HG03575 (cell line): Measurements from ENCODE around the gene ICA1L.
"Not testable (repeated sequence)": the region's sequence is repeated elsewhere in the genome, so short reads cannot be mapped to it uniquely, and the experiment has no call there.

Source experiments
- ATAC-seq: cut with Tn5 transposase; IDR thresholded peaks from one replicate; pipeline ENCODE4 v1.9.1; 2021; ENCODE audit not compliant: unreplicated experiment, insufficient number of reproducible peaks, low FRiP score; ENCODE audit errors: extremely low read depth

Gene ICA1L

DNA sequence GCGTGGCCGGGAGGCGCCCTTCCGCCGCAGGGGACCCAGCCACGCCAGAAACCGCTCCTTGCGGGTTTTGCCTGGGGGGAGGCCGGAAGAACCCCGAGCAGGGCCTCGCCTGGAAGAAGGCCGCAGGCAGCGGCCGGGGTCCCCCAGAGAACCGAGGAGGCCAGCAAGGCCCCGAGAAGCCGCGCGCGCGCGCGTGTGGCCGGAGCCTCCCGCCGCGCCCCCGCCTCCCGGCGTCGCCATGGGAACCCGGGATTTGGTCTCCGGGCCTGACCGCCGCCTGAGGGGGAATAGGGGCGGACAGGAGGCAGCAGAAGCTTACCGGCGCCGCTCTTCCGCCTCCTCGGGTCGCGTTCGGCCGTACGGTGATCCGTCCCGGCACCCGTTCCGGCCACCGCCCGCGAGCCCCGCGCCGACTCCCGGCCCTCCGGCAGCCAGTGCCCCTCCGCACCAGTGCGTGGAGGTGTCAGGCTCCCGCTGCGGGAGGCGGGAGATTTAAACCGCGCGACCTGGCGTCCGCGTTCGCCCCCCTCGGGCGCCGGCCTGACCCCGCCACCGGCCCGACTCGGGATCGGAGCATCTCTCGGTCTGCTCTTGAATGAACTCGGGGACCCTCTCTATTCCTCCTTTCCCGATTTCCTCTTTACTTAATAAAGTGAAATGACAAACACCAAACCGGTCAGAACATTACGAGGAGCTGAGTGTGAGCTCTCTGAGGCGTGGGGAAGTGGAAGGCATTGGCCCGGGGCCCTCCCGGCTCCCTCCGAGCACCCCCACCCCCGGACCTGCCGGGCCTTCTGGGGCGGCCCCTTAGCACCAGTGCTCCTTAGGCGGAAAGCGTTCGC lies at the start of gene ICA1L:
Gene ICA1L, minus strand, starts transcription at position 467 of the 842 bp plus-strand sequence. CDS start 42,757 bp downstream, outside the sequence.
- ATAC-seq, result no peak

DNA sequence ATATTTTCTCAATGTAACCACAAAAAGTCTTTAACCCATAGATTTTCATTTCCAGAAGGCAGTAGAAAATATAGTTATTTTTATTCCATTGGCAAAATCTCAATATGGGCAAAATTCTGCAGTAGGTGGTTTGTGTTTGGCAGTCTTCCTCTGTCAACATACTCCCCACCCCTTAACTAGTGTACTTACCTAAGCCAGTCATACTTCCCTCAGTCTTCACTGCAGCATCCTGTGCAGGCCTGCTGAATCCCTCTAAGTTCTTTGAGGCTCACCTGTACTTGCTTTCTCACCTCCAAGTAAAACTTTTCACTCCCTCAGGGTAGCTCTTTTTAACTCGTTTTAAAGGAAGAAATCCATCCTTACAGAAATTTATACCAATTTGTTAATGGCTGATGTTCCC lies 47.3 kb upstream of the ICA1L start:
- ATAC-seq, result no peak

DNA sequence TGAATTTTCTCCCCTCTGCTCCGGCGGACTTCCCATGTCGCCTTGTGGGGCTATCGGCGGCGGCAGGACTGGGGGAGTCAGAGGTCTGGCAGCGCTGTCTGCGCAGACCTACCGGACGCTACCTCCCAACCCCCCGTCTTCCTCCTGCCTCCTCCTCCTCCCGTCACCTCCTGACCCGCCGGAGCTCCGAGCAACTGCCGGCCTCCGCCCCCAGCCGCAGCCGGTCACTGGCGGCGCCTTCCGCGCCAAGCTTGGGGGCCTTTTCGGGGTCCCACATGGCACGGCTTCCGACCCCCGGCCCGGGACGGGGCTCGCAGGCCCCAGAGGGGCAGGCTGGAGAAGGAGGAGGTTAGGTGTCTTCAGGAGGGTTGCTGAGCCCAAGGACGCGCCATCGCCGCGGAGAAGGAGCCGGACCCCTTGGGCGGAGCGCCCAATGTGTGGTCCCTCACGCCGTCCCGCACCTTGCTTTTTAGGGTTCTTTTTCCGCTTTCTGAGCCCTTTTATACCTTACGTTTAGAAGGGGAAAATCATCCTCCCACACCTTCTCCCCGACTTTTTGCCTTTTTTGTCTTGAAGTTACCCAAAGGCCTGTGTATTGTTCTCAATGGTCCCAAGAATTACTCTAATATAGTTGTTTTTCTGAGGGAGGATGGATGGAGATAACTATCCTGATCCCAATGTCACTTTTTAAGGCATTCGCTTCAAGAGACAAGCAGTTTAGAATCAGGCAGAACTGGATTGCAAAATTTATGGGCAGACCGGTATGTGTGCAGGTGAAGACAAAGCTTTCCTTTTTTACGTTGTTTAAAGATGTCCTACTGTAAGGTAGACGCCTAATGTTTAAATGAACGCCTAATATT lies 41.0 kb upstream of the ICA1L start:
- peak; percentile 23 for ATAC-seq

DNA sequence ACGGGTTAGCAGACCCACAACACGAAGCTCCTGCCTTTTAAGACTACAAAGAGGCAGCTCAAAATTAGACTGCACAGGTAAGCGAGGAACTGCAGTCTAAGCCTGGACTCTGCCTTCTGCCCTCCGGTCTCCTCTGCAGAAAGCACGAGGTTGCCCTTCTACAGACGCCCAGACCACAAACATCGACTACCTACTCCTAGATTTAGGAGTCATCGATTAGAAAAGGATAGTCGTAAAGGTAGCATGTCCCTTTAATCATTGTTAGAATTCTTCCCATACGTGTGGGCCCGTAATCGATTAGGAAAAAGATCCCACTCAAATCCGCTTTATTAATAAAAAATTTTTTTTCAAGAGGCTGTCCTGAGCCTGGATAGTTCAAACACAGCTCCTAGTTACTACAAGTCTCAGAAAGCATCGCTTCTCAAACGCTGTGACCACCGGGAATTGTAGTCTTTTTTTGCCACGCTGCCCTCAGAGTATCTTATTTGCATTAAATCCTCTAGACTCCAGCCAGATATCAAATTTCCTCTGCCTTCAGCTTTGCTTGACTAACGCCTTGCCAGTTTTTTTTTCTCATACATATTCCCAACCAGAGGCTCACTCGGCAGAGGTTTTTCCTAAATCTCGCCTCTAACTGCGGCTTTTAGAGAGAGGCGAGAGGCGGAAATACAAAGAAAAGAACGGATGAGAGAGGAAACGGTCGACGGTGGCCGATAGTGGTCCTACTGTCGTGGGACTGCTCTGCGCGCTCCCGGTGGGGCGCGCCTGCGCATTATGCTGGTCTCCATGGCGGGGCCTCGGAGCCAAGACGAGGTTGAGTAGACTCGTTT lies 40.2 kb upstream of the ICA1L start, which contains the start of the genes CARF and WDR12:
Gene CARF, plus strand, starts transcription at position 764 of the 830 bp plus-strand sequence. CDS start 29,628 bp downstream, outside the sequence.
Gene WDR12, minus strand, starts transcription at position 162 of the 830 bp plus-strand sequence. CDS start 197 bp downstream, outside the sequence.
- ATAC-seq, result peak; percentile 43

DNA sequence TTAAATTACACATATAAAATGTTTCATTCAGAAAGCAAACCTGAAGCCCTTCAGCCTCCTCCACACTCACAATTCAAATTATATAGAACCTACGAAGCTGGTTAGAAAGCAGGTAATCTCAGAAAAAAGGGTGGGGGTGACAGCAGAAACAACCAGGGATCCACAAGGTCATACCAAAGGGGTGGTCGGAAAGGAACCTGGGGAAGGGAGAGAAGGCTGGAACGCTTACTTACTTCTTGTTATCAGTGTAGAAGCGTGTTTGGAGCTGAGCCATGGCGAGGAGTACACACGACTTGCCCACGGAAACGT lies 39.6 kb upstream of the ICA1L start:
- ATAC-seq, result no peak

DNA sequence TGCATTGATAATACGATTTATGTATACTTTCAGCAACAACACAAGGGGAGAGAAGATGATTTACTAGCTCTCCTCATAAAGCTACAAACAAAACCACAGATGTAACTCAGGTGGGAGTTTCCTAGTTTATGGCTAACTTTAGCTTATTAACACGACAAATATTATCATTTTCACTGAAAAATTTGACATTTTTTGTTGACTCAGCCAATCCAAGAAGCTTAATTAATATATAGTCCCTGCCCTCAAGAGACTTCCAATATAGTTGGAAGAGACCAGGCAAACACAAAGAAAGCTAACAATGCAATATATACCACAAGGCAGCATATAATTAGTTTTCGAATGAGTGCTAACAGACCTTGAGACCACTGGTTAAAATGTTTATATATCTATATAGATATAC lies 39.1 kb upstream of the ICA1L start:
- no peak for ATAC-seq

DNA sequence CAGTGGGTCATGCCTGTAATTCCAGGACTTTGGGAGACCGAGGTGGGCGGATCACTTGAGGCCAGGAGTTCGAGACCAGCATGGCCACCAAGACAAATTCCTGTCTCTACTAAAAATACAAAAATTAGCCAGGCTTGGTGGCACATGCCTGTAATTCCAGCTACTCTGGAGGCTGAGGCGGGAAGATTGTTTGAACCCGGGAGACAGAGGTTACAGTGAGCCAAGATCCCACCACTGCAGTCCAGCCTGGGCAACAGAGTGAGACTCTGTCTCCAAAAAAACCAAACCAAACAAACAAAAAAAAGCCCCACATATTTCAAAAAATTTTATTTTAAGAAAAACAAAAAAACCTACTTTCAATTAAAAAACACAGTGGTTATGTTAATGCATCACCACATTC lies 38.7 kb upstream of the ICA1L start:
- ATAC-seq, result not testable (repeated sequence)

DNA sequence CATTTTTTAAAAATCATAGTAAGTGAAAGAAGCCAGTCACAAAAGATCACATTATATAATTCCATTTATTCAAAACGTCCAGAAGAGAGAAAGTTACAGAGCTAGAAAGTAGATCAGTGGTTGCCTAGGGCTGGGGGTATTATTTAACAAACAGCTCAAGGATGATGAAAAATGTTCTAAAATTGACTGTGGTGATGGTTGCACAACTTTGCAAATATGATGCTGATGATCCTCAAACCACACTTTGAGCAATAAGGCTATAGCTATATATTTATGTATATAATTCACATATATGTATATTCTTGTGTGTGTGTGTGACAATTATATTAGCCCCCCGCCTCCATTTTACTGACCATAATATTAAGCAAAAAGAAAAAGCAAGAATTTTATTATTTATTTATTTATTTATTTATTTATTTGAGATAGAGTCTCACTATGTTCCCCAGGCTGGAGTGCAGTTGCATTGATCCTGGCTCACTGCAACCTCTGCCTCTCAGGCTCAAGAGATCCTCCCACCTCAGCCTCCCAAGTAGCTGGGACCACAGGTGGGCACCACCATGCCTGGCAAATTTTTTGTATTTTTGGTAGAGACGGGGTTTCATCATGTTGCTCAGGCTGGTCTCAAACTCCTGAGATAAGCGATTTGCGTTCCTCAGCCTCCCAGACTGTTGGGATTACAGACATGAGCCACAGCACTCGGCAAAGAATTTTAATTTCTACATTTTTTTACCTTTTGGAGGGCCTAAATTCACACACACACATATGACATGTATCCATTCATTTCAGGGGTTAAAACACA lies 38.0 kb upstream of the ICA1L start:
- ATAC-seq, result no peak

DNA sequence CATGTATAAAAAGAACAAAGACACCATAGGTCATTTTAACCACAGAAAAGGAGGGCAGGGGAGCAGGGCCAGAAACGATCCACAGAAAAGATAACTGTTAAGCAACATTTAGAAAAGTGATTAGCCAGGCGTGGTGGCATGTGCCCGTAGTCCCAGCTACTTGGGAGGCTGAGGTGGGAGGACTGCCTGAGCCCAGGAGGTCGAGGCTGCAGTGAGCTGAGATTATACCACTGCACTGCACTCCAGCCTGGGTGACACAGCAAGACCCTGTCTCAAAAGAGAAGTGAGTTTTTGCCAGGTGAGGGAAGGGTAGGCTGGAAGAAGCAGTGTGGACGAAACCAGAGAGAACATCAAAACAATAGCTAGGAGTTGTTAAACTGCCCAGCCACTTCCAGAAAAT lies 36.6 kb upstream of the ICA1L start:
- no peak for ATAC-seq

DNA sequence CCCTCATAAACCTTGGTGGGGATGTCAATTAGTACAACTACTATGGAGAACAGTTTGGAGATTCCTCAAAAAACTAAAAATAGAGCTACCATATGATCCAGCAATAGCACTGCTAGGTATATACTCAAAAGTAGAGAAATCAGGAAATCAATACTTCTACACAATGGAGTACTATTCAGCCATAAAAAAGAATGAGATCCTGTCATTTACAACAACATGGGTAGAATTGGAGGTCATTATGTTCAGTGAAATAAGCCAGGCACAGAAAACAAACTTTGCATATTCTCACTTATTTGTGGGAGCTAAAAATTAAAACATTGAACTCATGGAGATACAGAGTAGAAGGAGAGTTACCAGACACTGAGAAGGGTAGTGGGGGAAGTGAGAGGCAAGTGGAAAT lies 33.9 kb upstream of the ICA1L start:
- ATAC-seq, result not testable (repeated sequence)

DNA sequence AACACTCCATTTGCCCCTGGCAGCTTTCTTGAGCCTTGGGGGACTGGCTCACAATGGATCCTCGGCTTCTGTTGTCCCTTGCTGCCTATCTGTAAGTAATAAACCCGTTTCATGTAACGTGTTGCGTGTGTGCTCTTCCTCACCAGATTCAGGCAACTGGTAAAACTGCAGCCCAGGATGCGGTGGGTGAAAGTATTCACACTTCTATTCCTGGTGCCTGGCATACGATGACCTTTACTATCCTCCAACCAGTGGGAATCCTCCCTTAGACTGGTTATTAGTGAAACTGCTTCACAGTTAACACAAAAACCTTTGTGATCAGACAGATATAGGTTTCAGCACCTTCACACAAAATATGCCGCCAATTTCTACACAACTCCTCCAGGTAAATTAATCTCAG lies 13.6 kb upstream of the ICA1L start:
- no peak for ATAC-seq

DNA sequence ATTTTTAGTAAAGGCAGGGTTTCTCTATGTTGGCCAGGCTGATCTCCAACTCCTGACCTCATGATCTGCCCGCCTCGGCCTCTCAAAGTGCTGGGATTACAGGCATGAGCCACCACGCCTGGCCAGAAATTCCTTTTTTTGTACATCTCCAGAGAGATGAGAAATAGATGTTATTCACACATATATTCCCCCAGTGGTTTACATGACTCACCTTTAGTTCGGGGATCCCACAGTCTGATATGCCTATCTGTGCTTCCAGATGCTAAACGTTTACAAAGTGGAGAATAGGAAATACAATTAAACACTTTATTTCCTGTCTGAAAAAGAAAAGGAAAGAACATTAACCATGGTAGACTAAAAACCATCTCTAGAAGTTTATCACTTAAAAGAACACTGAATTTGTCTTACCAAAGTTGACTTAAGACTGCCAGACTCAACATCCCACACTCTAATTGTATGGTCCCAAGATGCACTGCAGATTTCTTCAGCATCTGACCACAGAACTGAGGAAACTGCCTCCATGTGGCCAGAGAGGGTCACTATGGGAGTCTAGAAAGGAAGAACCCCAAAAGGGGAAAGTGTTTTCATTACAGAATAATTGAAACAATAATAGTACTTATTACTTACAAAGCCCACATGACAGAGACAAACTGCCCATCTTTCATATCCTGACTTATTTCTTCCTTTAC lies 12.6 kb upstream of the ICA1L start:
- ATAC-seq, result no peak

DNA sequence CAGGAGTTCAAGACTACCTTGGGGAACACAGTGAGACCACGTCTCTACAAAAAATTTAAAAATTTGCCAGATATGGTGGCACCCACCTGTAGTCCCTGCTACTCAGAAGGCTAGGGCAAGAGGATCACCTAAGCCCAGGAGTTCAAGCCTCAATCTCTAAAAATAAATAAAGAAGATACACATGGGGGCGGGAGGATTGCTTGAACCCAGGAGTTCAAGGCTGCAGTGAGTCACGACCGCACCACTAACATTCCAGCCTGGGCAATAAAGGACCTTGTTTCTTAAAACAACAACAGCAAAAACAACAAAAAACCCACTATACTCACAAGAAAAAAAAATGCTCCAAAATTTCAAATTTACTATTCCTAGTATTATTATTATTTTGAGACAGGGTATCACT lies 10.0 kb upstream of the ICA1L start:
- ATAC-seq, result no peak

DNA sequence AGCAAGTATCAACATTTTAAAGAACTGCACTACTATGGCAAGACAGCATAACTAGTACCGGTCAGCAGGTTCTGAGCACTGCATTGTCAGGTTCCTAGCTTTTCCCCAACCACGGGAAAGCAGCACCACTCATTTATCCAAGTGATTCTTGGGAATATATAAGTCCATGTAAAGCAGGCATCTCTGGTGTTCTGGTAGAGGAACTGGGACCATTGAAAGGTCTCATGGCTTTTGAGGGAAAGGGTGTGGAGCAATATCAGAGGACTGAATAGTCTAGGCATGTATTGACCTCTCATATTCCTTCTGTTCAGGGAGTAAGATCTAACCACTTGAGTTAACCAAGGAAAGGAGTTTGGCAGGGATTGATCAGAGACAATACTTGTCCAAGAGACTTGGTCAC lies 6.1 kb upstream of the ICA1L start:
- no peak for ATAC-seq

DNA sequence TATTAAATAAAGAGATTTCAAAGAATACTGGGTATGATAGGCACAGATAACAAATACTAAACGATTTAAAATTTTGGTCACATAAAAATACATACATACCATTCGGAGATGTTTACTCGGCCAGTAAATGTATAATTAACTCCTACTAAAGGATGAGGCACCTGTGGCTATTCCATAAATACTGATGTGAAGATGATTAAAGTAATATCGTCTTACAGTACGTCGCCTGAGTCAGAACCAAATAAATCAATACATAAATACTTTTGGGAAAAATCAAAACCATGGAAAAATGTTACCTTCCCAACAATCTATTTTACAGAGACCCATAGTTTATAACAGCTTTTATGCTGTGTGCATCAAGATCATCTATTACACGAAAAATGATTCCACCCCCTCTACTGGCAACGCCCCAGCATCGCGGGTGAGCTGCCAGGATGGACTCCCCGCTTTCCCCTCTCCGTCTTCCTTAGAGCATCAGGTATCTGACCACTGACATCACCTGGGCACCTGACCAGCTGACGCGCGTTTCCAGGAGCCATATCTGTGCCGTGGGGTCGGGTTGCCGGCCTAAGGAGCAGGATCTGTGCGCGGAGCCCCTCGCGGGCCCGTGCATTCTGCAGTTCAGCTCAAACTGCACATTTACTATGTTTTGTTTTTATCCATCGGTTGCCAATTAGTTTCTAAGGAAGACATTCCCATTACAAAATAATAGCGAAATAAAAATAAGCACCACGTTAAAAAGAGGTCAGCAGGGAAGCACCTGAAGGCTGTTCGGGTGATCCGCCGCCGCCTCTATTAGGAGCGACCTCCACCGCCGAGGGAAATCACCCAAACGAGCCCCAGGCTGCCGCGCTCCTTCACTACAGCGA lies 901 bp downstream of the ICA1L start:
- ATAC-seq, result no peak

DNA sequence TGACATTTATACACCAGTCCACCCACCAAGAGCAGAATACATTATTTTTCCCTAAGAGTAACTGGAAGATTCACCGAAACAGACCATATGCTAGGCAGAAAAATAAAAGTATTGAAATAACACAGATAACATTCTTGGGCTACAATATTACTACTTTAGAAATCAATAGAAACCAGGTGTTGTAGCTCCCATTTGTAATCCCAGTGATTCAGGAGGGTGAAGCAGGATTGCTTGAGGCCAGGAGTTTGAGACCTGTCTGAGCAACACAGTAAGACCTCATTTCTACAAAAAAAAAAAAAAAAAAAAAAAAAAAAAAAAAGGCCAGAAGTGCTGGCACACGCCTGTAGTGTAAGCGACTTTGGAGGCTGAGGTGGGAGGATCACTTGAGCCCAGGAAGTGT lies 9.6 kb downstream of the ICA1L start:
- no peak for ATAC-seq

DNA sequence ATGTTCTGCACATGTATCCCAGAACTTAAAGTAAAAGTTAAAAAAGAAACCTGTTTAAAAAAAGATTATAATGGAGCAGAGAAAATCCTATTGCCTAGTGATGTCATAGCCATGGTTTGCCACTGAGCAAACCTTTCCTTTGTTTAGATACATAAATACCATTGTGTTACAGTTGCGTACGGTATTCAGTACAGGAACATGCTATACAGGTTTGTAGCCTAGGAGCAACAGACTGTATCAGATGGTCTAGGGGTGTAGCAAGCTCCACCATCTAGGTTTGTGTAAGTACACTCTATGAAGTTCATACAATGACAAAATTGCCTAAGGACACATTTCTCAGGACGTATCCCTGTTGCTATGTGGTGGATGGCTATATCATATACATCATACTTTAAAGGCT lies 13.0 kb downstream of the ICA1L start:
- ATAC-seq, result no peak
